SK-N-SH (cell line): ENCODE measurements around the gene FBXO39. TPM values are rescaled to one million over a fixed set of nuclear protein-coding genes. Genes with fewer than 3 reads are reported as not detected.

Experiments
- CTCF ChIA-PET: fragments of 300-600, 350-600 bp; formaldehyde crosslinking; extraction: SDS; loops from one replicate; lab custom pipeline; 2021; lab: Yijun Ruan, JAX
- POLR2A ChIA-PET: fragments of 350-600 bp; sonication (Branson Sonifier 250); formaldehyde crosslinking; extraction: SDS; loops from one replicate; lab custom pipeline; 2020; ENCODE audit warnings: antibody characterized with exemption, inconsistent platforms; lab: Yijun Ruan, JAX
- DNase-seq: peaks from one replicate; pipeline ENCODE4 v3.0.0; 2012
- H2AFZ ChIP-seq: fragments of 200-600 bp; sonication (generic); 2 replicates; pipeline ENCODE4 v1.8.1; 2016; ENCODE audit warnings: antibody characterized with exemption, mild to moderate bottlenecking, low read depth
- H3F3A ChIP-seq: fragments of 200-600 bp; sonication (generic); replicated peaks from 2 replicates; pipeline ENCODE3; 2016; ENCODE audit warnings: antibody characterized with exemption, mild to moderate bottlenecking; ENCODE audit not compliant: insufficient read depth
- H3K27ac ChIP-seq, 2 experiments: fragments of 200-500 bp in 1 of 2; fragments of 200-600 bp in 1 of 2; sonication (Bioruptor generic) in 1 of 2; sonication (generic), shearing (Covaris generic) in 1 of 2; 2 replicates each; pipeline versions ENCODE4 v1.5.1 to v1.6.1; 2014 to 2016; ENCODE audit warnings: low read depth in 2 of 2, inconsistent platforms in 1 of 2, low read length in 1 of 2, mild to moderate bottlenecking in 1 of 2, mixed read lengths in 1 of 2
- H3K27me3 ChIP-seq: fragments of 200-600 bp; sonication (generic), shearing (Covaris generic); 2 replicates; pipeline ENCODE4 v1.6.1; 2016; ENCODE audit warnings: mixed run types; ENCODE audit not compliant: insufficient read depth
- H3K36me3 ChIP-seq, 2 experiments: fragments of 200-500 bp in 1 of 2; fragments of 200-600 bp in 1 of 2; sonication (Bioruptor generic) in 1 of 2; sonication (generic) in 1 of 2; replicated peaks in 1 of 2; 2 replicates each; pipeline versions ENCODE3 to v1.5.1; 2014 to 2016; ENCODE audit warnings: low read length in 1 of 2, mild to moderate bottlenecking in 1 of 2; ENCODE audit not compliant: insufficient read depth in 2 of 2, control insufficient read depth in 1 of 2
- H3K4me1 ChIP-seq, 2 experiments: fragments of 200-500 bp in 1 of 2; fragments of 200-600 bp in 1 of 2; sonication (Bioruptor generic) in 1 of 2; sonication (generic), shearing (Covaris generic) in 1 of 2; 2 replicates each; pipeline versions ENCODE4 v1.5.1 to v1.6.1; 2014 to 2016; ENCODE audit warnings: low read depth in 1 of 2, low read length in 1 of 2, mixed run types in 1 of 2; ENCODE audit not compliant: insufficient read depth in 2 of 2, control insufficient read depth in 1 of 2
- H3K4me2 ChIP-seq: fragments of 200-600 bp; sonication (generic), shearing (Covaris generic); 2 replicates; pipeline ENCODE4 v1.6.1; 2017; ENCODE audit warnings: mixed run types
- H3K4me3 ChIP-seq, 2 experiments: fragments of 200-500 bp in 1 of 2; fragments of 200-600 bp in 1 of 2; sonication (Bioruptor generic) in 1 of 2; sonication (generic), shearing (Covaris generic) in 1 of 2; 2 replicates each; pipeline versions ENCODE4 v1.5.1 to v1.8.1; 2014 to 2016; ENCODE audit warnings: low read depth in 2 of 2, inconsistent platforms in 1 of 2, low read length in 1 of 2, mild to moderate bottlenecking in 1 of 2, mixed read lengths in 1 of 2, moderate library complexity in 1 of 2
- H3K79me2 ChIP-seq: fragments of 200-600 bp; sonication (generic); 2 replicates; pipeline ENCODE4 v1.8.1; 2017; ENCODE audit warnings: mild to moderate bottlenecking; ENCODE audit not compliant: insufficient read depth
- H3K9ac ChIP-seq: fragments of 200-600 bp; sonication (generic); 2 replicates; pipeline ENCODE4 v1.6.1; 2017; ENCODE audit warnings: mixed run types
- H3K9me2 ChIP-seq: fragments of 200-600 bp; sonication (generic); 2 replicates; pipeline ENCODE4 v1.6.1; 2017; ENCODE audit warnings: mixed run types
- H3K9me3 ChIP-seq: fragments of 200-600 bp; sonication (generic); 2 replicates; pipeline ENCODE4 v1.6.1; 2017; ENCODE audit warnings: mixed run types, mild to moderate bottlenecking, moderate library complexity
- H4K20me1 ChIP-seq: fragments of 200-600 bp; sonication (generic); 2 replicates; pipeline ENCODE4 v1.6.1; 2017; ENCODE audit warnings: mild to moderate bottlenecking, mixed run types; ENCODE audit not compliant: insufficient read depth
- EZH2phosphoT487 ChIP-seq: fragments of 200-600 bp; sonication (generic); IDR thresholded peaks from 2 replicates; pipeline ENCODE4 v1.6.1; 2017; ENCODE audit warnings: low read depth, mixed run types, mild to moderate bottlenecking, antibody characterized with exemption, moderate library complexity, borderline replicate concordance
- FOSL2 ChIP-seq: IDR thresholded peaks from 2 replicates; pipeline ENCODE4 v1.4.0; 2012; ENCODE audit warnings: low read depth, mild to moderate bottlenecking, moderate library complexity, borderline replicate concordance
- FOXM1 ChIP-seq: IDR thresholded peaks from 2 replicates; pipeline ENCODE4 v1.4.0; 2012; ENCODE audit warnings: low read depth, mild to moderate bottlenecking
- MEF2A ChIP-seq: IDR thresholded peaks from 2 replicates; pipeline ENCODE4 v1.4.0; 2012; ENCODE audit warnings: low read depth, borderline replicate concordance
- MXI1 ChIP-seq: IDR thresholded peaks from 2 replicates; pipeline ENCODE4 v1.6.1; 2012; ENCODE audit warnings: mild to moderate bottlenecking, low read depth, low read length, improper control_type of control experiment
- NRF1 ChIP-seq: IDR thresholded peaks from 2 replicates; pipeline ENCODE4 v1.6.1; 2012; ENCODE audit warnings: low read depth, mild to moderate bottlenecking, low read length
- RCOR1 ChIP-seq: fragments of 150-350 bp; IDR thresholded peaks from 2 replicates; pipeline ENCODE4 v1.6.1; 2017; ENCODE audit warnings: antibody characterized with exemption, low read length
- TEAD4 ChIP-seq: IDR thresholded peaks from 2 replicates; pipeline ENCODE4 v1.4.0; 2012; ENCODE audit warnings: mild to moderate bottlenecking, borderline replicate concordance; ENCODE audit not compliant: insufficient read depth
- YY1 ChIP-seq: IDR thresholded peaks from 2 replicates; pipeline ENCODE4 v1.4.0; 2012; ENCODE audit warnings: low read depth, mild to moderate bottlenecking
- WGBS: methylation state at CpG from one replicate; pipeline ENCODE4 v1.1.6; 2017; ENCODE audit warnings: low lambda C conversion rate; 5-methylcytosine and 5-hydroxymethylcytosine counted together
- polyA plus RNA-seq, 3 experiments: library from polyadenylated mRNA; depleted of rRNA; stranded (reverse); fragments of >200 nt; gene quantifications; 2 replicates each; pipeline ENCODE4 v1.2.3, GENCODE V29; 2012
- TF ChIP-seq, protein P1 (sequence below): fragments of 150-350 bp; IDR thresholded peaks from 2 replicates; pipeline ENCODE4 v1.6.1; 2016; ENCODE audit warnings: mild to moderate bottlenecking, low read depth, low read length
- TF ChIP-seq, protein P2 (sequence below): IDR thresholded peaks from 2 replicates; pipeline ENCODE4 v1.6.1; 2012; ENCODE audit warnings: mild to moderate bottlenecking, low read depth, low read length, moderate library complexity
- TF ChIP-seq, protein P3 (sequence below): IDR thresholded peaks from 2 replicates; pipeline ENCODE4 v1.4.0; 2012; ENCODE audit warnings: low read depth, borderline replicate concordance
- TF ChIP-seq, protein P4 (sequence below): IDR thresholded peaks from 2 replicates; pipeline ENCODE4; 2012

Gene FBXO39
- polyA plus RNA-seq, 1 of the 3 experiments (the other 2 are of a cell fraction) = not detected

DNA sequence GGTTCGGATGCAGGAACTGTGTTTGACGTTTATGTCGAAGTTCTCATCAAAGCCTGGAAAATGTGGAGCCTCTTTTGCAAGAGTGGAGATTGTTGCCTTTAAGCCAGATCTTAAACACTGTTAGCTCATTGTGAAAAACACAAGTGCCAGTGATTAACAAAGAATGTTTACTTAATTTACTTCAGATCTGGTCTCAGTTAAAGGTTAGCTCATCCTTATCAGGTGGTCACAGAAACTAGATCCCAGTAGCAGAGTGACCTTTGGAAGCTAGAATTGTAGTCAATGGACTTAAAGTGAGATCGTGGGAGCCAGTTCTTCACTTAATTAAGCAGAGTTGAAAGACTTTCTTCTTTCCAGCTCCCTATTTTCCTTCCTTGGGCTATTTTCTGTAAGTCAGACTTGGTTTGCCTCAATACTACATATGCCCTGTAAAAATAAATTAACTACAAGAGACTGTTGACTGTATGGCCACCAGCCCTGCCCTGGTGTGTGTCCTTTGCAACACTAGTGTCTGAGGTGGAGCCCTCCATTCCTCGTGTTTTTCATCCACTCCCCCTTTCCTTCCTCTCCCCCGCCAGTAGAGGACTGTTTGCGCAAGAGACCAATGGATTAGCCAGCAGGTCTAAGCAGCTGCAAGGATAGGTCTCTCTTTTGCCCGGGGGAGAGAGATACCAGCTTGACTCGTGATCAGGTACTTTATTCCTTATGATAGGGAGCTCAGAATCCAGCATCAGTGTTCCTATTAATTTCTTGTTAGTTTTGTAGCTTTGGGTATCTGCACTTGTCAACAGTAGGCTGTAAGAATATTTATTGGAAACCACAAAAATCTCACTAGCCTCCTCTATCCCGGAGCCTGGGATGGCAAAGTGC is 20.2 kb downstream of the FBXO39 start:
- H3K27me3 ChIP-seq = peaks cover 68% of the 10 kb centered on the region
- 19% methylated on average over 10 of the region's 10 CpGs for WGBS
- no peaks in the 10 kb centered on the region for H3K9me2 ChIP-seq
- no peaks in the 10 kb centered on the region for H3F3A ChIP-seq
- CTCF ChIA-PET = interaction anchor here (1.2 kb wide), 1 partner anchor 47 kb away, joined by 5 read pairs; no protein-coding TSS in a partner anchor
- H3K9ac ChIP-seq = no peak overlapping the region
- TF ChIP-seq EZH2phosphoT487 (no peak), TEAD4 (no peak), MXI1 (no peak), NRF1 (no peak), RCOR1 (no peak), FOSL2 (no peak), FOXM1 (no peak)
- TF ChIP-seq, protein P1, sequence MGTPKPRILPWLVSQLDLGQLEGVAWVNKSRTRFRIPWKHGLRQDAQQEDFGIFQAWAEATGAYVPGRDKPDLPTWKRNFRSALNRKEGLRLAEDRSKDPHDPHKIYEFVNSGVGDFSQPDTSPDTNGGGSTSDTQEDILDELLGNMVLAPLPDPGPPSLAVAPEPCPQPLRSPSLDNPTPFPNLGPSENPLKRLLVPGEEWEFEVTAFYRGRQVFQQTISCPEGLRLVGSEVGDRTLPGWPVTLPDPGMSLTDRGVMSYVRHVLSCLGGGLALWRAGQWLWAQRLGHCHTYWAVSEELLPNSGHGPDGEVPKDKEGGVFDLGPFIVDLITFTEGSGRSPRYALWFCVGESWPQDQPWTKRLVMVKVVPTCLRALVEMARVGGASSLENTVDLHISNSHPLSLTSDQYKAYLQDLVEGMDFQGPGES = no peak
- no peaks in the 10 kb centered on the region for H3K79me2 ChIP-seq
- H3K27ac ChIP-seq = no peak overlapping the region
- POLR2A ChIA-PET = no interaction called here
- H3K4me2 ChIP-seq = no peak overlapping the region
- H3K4me1 ChIP-seq = no peaks in the 10 kb centered on the region
- no peak overlapping the region for H2AFZ ChIP-seq
- H4K20me1 ChIP-seq = no peaks in the 10 kb centered on the region
- no peak for DNase-seq
- H3K4me3 ChIP-seq = no peak overlapping the region
- no peaks in the 10 kb centered on the region for H3K36me3 ChIP-seq
- H3K9me3 ChIP-seq = no peaks in the 10 kb centered on the region

DNA sequence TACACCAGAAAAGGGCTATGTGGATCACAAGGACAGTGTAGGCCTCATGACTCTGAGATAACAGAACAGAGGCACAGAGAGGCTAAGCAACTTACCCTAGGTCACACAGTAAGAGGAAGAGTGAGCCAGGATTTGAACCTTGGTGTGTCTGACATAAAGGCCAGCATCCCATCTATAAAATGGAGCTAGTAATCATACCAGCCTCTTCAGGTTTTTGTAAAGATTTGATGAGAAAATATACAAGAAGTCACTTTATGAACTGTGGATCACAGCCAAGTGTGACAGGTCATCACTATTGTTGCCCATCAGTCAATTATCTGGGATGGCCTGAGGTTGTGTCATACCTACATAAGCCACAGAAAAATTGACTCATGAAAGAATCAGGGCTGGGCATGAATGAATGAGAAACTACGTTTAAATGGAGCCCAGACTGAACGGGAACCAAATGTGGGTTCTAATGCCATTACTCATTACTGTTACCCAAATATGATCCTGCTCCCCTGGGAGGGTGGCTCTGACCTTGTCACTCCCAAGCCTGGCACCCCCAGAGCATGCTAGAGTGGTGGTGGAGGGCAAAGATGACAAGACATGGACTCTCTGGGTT is 21.0 kb downstream of the FBXO39 start:
- Histone ChIP-seq H3K9me3 (no peaks in the 10 kb centered on the region), H3K27ac (no peak overlapping the region), H3K79me2 (no peaks in the 10 kb centered on the region), H3K4me3 (no peak overlapping the region), H3K36me3 (no peaks in the 10 kb centered on the region), H3K4me2 (no peak overlapping the region), H4K20me1 (no peaks in the 10 kb centered on the region), H3F3A (no peaks in the 10 kb centered on the region), H3K9me2 (no peaks in the 10 kb centered on the region), H3K27me3 (peaks cover 72% of the 10 kb centered on the region), H3K9ac (no peak overlapping the region), H2AFZ (no peak overlapping the region), H3K4me1 (no peaks in the 10 kb centered on the region)
- no peak for DNase-seq
- TF ChIP-seq, protein P2, sequence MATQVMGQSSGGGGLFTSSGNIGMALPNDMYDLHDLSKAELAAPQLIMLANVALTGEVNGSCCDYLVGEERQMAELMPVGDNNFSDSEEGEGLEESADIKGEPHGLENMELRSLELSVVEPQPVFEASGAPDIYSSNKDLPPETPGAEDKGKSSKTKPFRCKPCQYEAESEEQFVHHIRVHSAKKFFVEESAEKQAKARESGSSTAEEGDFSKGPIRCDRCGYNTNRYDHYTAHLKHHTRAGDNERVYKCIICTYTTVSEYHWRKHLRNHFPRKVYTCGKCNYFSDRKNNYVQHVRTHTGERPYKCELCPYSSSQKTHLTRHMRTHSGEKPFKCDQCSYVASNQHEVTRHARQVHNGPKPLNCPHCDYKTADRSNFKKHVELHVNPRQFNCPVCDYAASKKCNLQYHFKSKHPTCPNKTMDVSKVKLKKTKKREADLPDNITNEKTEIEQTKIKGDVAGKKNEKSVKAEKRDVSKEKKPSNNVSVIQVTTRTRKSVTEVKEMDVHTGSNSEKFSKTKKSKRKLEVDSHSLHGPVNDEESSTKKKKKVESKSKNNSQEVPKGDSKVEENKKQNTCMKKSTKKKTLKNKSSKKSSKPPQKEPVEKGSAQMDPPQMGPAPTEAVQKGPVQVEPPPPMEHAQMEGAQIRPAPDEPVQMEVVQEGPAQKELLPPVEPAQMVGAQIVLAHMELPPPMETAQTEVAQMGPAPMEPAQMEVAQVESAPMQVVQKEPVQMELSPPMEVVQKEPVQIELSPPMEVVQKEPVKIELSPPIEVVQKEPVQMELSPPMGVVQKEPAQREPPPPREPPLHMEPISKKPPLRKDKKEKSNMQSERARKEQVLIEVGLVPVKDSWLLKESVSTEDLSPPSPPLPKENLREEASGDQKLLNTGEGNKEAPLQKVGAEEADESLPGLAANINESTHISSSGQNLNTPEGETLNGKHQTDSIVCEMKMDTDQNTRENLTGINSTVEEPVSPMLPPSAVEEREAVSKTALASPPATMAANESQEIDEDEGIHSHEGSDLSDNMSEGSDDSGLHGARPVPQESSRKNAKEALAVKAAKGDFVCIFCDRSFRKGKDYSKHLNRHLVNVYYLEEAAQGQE = no peak
- TF ChIP-seq FOSL2 (no peak), MEF2A (no peak), EZH2phosphoT487 (no peak), YY1 (no peak), FOXM1 (no peak)
- TF ChIP-seq, protein P3, sequence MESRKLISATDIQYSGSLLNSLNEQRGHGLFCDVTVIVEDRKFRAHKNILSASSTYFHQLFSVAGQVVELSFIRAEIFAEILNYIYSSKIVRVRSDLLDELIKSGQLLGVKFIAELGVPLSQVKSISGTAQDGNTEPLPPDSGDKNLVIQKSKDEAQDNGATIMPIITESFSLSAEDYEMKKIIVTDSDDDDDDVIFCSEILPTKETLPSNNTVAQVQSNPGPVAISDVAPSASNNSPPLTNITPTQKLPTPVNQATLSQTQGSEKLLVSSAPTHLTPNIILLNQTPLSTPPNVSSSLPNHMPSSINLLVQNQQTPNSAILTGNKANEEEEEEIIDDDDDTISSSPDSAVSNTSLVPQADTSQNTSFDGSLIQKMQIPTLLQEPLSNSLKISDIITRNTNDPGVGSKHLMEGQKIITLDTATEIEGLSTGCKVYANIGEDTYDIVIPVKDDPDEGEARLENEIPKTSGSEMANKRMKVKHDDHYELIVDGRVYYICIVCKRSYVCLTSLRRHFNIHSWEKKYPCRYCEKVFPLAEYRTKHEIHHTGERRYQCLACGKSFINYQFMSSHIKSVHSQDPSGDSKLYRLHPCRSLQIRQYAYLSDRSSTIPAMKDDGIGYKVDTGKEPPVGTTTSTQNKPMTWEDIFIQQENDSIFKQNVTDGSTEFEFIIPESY = no peak
- TF ChIP-seq, protein P4, sequence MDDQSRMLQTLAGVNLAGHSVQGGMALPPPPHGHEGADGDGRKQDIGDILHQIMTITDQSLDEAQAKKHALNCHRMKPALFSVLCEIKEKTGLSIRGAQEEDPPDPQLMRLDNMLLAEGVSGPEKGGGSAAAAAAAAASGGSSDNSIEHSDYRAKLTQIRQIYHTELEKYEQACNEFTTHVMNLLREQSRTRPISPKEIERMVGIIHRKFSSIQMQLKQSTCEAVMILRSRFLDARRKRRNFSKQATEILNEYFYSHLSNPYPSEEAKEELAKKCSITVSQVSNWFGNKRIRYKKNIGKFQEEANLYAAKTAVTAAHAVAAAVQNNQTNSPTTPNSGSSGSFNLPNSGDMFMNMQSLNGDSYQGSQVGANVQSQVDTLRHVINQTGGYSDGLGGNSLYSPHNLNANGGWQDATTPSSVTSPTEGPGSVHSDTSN = no peak
- 5% methylated on average over 2 of the region's 2 CpGs for WGBS
- ChIA-PET POLR2A (no interaction called here), CTCF (interaction anchor here (1.2 kb wide), 1 partner anchor 46 kb away, joined by 5 read pairs; no protein-coding TSS in a partner anchor)
